Measurements from ENCODE around the gene SIK1.

DNA sequence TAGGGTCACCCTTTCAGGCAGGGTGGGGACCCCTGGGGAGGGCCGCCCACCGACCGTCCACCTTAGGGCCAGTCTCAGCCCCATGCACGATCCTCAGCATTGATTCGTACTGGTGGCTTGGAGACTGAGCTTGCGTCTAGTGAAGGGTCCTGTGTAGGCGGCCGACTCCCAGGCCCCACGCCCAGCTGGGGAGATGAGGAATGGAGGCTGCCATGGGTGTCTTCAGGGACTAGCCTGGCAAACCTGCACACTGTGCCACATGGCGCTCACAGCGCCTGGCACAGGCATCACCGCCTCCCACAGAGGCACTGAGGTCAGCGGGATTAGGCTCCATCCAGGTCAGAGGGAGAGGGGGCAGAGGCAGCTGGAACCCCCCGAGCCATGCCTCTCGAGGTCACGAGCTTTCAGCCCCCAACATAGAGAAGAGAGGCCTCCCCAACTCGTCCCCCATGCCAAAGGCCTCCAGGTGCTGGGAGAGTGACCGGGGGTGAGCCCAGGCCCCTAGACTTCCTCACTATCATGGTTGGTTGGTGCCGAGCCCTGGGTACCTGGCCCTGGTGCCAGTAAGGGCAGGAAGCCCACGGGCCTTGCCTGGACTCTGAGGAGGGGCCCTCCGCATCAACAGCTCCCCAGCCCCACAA lies 51.0 kb downstream of the SIK1 start:
- TF ChIP-seq, protein P1, sequence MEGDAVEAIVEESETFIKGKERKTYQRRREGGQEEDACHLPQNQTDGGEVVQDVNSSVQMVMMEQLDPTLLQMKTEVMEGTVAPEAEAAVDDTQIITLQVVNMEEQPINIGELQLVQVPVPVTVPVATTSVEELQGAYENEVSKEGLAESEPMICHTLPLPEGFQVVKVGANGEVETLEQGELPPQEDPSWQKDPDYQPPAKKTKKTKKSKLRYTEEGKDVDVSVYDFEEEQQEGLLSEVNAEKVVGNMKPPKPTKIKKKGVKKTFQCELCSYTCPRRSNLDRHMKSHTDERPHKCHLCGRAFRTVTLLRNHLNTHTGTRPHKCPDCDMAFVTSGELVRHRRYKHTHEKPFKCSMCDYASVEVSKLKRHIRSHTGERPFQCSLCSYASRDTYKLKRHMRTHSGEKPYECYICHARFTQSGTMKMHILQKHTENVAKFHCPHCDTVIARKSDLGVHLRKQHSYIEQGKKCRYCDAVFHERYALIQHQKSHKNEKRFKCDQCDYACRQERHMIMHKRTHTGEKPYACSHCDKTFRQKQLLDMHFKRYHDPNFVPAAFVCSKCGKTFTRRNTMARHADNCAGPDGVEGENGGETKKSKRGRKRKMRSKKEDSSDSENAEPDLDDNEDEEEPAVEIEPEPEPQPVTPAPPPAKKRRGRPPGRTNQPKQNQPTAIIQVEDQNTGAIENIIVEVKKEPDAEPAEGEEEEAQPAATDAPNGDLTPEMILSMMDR (IDR thresholded peaks at IDR 0.05), result no peak
- no peak for TF ChIP-seq POLR2AphosphoS5 (IDR thresholded peaks at IDR 0.05)
- TF ChIP-seq POLR2A (IDR thresholded peaks at IDR 0.05), result no peak
